Panc1 (cell line): ENCODE measurements around the gene MEF2D.

Source experiments
- POLR2AphosphoS5 ChIP-seq: IDR thresholded peaks from 2 replicates; pipeline ENCODE4 v1.6.1; 2012; ENCODE audit warnings: mild to moderate bottlenecking, low read depth, low read length, moderate library complexity
- TF ChIP-seq, protein P1 (sequence below): fragments of 450-650 bp; IDR thresholded peaks from 2 replicates; pipeline ENCODE4 v1.5.1; 2017; ENCODE audit warnings: mild to moderate bottlenecking
- TF ChIP-seq, protein P2 (sequence below), 2 experiments: IDR thresholded peaks; 2 replicates each; pipeline ENCODE4 v1.6.1; 2011 to 2012; ENCODE audit warnings: low read depth in 2 of 2, control low read depth in 1 of 2, low read length in 1 of 2, mild to moderate bottlenecking in 1 of 2, moderate library complexity in 1 of 2; ENCODE audit not compliant: insufficient read depth in 1 of 2

DNA sequence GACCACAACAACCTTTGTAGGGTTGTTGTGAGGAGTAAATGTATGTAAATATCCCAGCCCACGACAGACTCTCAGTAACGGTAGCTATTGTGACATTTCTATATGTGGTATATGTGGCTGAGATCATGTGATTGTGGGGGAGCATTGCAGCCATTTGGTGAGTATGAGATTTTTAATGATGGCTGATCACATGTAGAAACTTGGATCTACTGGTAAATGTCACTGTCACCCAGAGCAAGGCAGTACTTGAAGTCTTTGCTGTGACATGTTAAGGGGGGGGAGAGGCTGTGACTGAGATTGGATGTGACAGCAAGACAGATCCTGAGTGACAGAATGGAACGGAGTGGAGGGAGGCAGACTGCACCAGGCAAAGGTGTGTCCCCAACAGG is 23.9 kb upstream of the MEF2D start:
- TF ChIP-seq, protein P1, sequence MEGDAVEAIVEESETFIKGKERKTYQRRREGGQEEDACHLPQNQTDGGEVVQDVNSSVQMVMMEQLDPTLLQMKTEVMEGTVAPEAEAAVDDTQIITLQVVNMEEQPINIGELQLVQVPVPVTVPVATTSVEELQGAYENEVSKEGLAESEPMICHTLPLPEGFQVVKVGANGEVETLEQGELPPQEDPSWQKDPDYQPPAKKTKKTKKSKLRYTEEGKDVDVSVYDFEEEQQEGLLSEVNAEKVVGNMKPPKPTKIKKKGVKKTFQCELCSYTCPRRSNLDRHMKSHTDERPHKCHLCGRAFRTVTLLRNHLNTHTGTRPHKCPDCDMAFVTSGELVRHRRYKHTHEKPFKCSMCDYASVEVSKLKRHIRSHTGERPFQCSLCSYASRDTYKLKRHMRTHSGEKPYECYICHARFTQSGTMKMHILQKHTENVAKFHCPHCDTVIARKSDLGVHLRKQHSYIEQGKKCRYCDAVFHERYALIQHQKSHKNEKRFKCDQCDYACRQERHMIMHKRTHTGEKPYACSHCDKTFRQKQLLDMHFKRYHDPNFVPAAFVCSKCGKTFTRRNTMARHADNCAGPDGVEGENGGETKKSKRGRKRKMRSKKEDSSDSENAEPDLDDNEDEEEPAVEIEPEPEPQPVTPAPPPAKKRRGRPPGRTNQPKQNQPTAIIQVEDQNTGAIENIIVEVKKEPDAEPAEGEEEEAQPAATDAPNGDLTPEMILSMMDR = no peak
- TF ChIP-seq, protein P2, sequence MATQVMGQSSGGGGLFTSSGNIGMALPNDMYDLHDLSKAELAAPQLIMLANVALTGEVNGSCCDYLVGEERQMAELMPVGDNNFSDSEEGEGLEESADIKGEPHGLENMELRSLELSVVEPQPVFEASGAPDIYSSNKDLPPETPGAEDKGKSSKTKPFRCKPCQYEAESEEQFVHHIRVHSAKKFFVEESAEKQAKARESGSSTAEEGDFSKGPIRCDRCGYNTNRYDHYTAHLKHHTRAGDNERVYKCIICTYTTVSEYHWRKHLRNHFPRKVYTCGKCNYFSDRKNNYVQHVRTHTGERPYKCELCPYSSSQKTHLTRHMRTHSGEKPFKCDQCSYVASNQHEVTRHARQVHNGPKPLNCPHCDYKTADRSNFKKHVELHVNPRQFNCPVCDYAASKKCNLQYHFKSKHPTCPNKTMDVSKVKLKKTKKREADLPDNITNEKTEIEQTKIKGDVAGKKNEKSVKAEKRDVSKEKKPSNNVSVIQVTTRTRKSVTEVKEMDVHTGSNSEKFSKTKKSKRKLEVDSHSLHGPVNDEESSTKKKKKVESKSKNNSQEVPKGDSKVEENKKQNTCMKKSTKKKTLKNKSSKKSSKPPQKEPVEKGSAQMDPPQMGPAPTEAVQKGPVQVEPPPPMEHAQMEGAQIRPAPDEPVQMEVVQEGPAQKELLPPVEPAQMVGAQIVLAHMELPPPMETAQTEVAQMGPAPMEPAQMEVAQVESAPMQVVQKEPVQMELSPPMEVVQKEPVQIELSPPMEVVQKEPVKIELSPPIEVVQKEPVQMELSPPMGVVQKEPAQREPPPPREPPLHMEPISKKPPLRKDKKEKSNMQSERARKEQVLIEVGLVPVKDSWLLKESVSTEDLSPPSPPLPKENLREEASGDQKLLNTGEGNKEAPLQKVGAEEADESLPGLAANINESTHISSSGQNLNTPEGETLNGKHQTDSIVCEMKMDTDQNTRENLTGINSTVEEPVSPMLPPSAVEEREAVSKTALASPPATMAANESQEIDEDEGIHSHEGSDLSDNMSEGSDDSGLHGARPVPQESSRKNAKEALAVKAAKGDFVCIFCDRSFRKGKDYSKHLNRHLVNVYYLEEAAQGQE (IDR thresholded peaks at IDR 0.05; ENCODE audit: insufficient read depth in 1 of 2, low read depth in 2 of 2, low read length in 1 of 2) = no peak
- TF ChIP-seq POLR2AphosphoS5 = no peak
